Stomach (tissue), 4 donors: ENCODE results near the gene CELF5.

Experiments
- CTCF ChIP-seq, 7 experiments: fragments of 450-650 bp in 4 of 7; fragments of 200-600 bp in 3 of 7; sonication (generic) in 3 of 7; IDR thresholded peaks; one replicate each; pipeline ENCODE4 v1.5.1; 2016 to 2019; ENCODE audit warnings: antibody characterized with exemption in 7 of 7, control low read depth in 2 of 7, mild to moderate bottlenecking in 1 of 7
- EP300 ChIP-seq: sonication (generic); formaldehyde crosslinking; IDR thresholded peaks from one replicate; pipeline ENCODE4 v1.6.1; 2017; ENCODE audit warnings: antibody characterized with exemption
- POLR2A ChIP-seq, 4 donors: fragments of 450-650 bp; IDR thresholded peaks; one replicate each; pipeline ENCODE4 v1.6.1; 2016; ENCODE audit warnings: antibody characterized with exemption in 4 of 4, control low read depth in 2 of 4, mild to moderate bottlenecking in 1 of 4, moderate library complexity in 1 of 4

- TF ChIP-seq CTCF (IDR thresholded peaks at IDR 0.05) = no peak
- TF ChIP-seq EP300 = no peak
- TF ChIP-seq POLR2A (IDR thresholded peaks at IDR 0.05) = no peak
Measured at GRCh38 chr19:3272952-3273351, 48.5 kb downstream of the CELF5 start.
